Epithelial cell of prostate (primary cell): ENCODE measurements around the gene EMP2.

Experiments used
- DNase-seq: peaks from one replicate; pipeline ENCODE4 v3.0.0-alpha.2; 2011; ENCODE audit warnings: low read depth, low spot score
- H3K27ac ChIP-seq: fragments of 450-650 bp; 2 replicates; pipeline ENCODE4 v1.5.1; 2017; ENCODE audit warnings: mild to moderate bottlenecking

EMP2 gene

GRCh38 chr16:10501016-10501607 lies 79.3 kb downstream of the EMP2 start:
- DNase-seq, result no peak
- no peak overlapping the region for H3K27ac ChIP-seq

GRCh38 chr16:10500582-10500981 lies 79.8 kb downstream of the EMP2 start:
- DNase-seq, result no peak
- no peak overlapping the region for H3K27ac ChIP-seq

- no peak for DNase-seq
These were observed 83.0 kb downstream of the EMP2 start for GRCh38 chr16:10497132-10498101.

GRCh38 chr16:10495031-10495345 lies 85.4 kb downstream of the EMP2 start:
- H3K27ac ChIP-seq, result peak overlapping the region; percentile 12
- DNase-seq, result no peak

More at GRCh38 chr16:10497132-10498101, 83.0 kb downstream of the EMP2 start:
- H3K27ac ChIP-seq, result no peak overlapping the region

GRCh38 chr16:10494343-10495030 lies 85.9 kb downstream of the EMP2 start:
- no peak for DNase-seq
- H3K27ac ChIP-seq, result peak overlapping the region; percentile 12

- H3K27ac ChIP-seq, result no peak overlapping the region
- no peak for DNase-seq
These were observed 87.1 kb downstream of the EMP2 start for GRCh38 chr16:10493276-10493675.

GRCh38 chr16:10490141-10490540 lies 90.3 kb downstream of the EMP2 start:
- no peak overlapping the region for H3K27ac ChIP-seq
- no peak for DNase-seq

GRCh38 chr16:10485698-10486382 lies 94.6 kb downstream of the EMP2 start:
- DNase-seq, result no peak
- H3K27ac ChIP-seq, result peak overlapping the region; percentile 10

- no peak for DNase-seq
- peak overlapping the region; percentile 10 for H3K27ac ChIP-seq
These were observed 95.2 kb downstream of the EMP2 start for GRCh38 chr16:10485159-10485558.

GRCh38 chr16:10480151-10480550 lies 100.2 kb downstream of the EMP2 start:
- H3K27ac ChIP-seq, result no peak overlapping the region

More at GRCh38 chr16:10480151-10480550, 100.2 kb downstream of the EMP2 start:
- no peak for DNase-seq
